ENCODE results near the gene PMM2.
"Not testable (repeated sequence)": the region's sequence is repeated elsewhere in the genome, so short reads cannot be mapped to it uniquely, and the experiment has no call there.

PMM2 gene

GRCh38 chr16:8782673-8783072, 15.0 kb upstream of the PMM2 start:
- no peak overlapping the region for H3K27ac ChIP-seq
- H3K9me3 ChIP-seq, result no peaks in the 10 kb centered on the region
- H3K4me3 ChIP-seq, result no peak overlapping the region
- H3K27me3 ChIP-seq, result no peaks in the 10 kb centered on the region
- intact Hi-C loops (cut with DNase I; ENCODE audit: low total_unique reads), result no loop called here
- DNase-seq, result no peak
- peaks cover 0 to 43% (median 0%) of the 10 kb centered on the region in 3 donors for H3K36me3 ChIP-seq
- TF ChIP-seq CTCF (IDR thresholded peaks at IDR 0.05), result no peak
- no peaks in the 10 kb centered on the region for H3K4me1 ChIP-seq

DNA sequence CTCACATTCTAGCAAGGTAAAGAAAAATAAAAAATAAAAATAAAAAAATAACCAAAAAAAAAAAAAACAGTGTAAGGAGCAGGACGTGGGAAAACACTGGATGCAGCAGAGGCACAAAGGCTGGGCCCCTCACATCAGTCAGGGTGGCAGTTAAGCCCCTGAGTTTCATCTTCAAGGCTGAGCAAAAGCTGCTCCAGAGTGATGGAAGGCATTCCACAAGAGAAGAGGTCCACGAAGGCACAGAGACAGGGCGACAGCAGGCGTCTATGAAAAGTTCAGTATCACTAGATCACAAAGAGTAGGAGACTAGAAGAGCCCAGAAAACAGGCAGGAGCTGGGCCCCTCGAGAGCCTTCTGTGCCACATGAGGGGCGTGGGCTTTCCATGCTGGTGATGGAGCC, 12.2 kb upstream of the PMM2 start:
- Histone ChIP-seq H3K4me3 (no peak overlapping the region), H3K4me1 (no peaks in the 10 kb centered on the region), H3K27ac (no peak overlapping the region), H3K36me3 (peaks cover 0 to 16% (median 0%) of the 10 kb centered on the region in 3 donors), H3K27me3 (no peaks in the 10 kb centered on the region), H3K9me3 (no peaks in the 10 kb centered on the region)
- intact Hi-C loops (cut with DNase I; ENCODE audit: low total_unique reads), result no loop called here
- TF ChIP-seq CTCF (IDR thresholded peaks at IDR 0.05), result no peak
- no peak for DNase-seq

DNA sequence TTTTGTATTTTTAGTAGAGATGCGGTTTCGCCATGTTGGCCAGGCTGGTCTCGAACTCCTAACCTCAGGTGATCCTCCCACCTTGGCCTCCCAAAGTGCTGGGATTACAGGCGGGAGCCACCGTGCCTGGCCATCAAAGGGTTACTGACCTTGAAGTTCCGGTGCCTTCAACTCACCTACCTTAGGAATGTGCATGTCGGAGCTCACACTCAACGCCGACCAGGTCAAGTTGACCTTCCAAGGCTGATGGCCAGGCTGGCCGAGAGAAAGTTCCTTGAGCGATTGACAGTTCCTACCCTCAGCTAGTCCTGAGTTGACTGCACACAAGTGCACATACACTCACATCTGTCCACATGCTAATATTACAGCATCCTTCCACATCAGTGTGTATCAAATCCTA, 11.3 kb upstream of the PMM2 start:
- H3K9me3 ChIP-seq; intact Hi-C loops (cut with DNase I; ENCODE audit: low total_unique reads); H3K27me3 ChIP-seq; H3K4me1 ChIP-seq; DNase-seq; H3K4me3 ChIP-seq; H3K27ac ChIP-seq: not testable (repeated sequence)
- H3K36me3 ChIP-seq, result peaks cover 0 to 15% (median 0%) of the 10 kb centered on the region in 3 donors

- Histone ChIP-seq H3K27me3 (no peaks in the 10 kb centered on the region), H3K4me1 (peaks cover 0 to 6% (median 0%) of the 10 kb centered on the region in 4 donors), H3K27ac (no peak overlapping the region), H3K4me3 (no peak overlapping the region), H3K9me3 (no peaks in the 10 kb centered on the region), H3K36me3 (no peaks in the 10 kb centered on the region)
- intact Hi-C loops (cut with DNase I; ENCODE audit: low total_unique reads), result no loop called here
- TF ChIP-seq CTCF (IDR thresholded peaks at IDR 0.05), result no peak
- no peak for DNase-seq
Measured at GRCh38 chr16:8788578-8789172, 9.0 kb upstream of the PMM2 start.

DNA sequence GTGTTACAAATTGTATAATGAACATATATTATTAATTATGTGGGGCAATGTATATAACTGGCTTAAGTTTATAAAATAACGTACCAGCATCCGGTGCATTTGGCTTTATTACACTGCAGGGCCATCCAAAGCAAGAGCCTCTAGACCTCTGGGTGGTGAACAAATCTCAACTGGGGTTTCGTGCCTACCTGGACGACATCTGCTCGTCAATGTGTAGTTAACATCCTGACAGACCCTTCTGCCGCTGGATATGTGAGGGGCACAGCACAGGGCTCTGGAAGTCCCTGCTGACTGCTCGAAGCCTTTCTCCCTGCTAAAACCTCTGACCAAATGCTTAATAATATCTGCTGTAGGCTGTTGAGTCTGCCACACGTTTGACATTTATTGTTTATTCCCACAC, 2.5 kb upstream of the PMM2 start:
- Histone ChIP-seq H3K4me1 (peaks cover 0 to 50% (median 24%) of the 10 kb centered on the region in 4 donors), H3K9me3 (no peaks in the 10 kb centered on the region), H3K27me3 (no peaks in the 10 kb centered on the region), H3K36me3 (peaks cover 0 to 4% (median 0%) of the 10 kb centered on the region in 3 donors), H3K4me3 (no peak overlapping the region), H3K27ac (no peak overlapping the region)
- TF ChIP-seq CTCF (IDR thresholded peaks at IDR 0.05), result no peak
- DNase-seq, result no peak
- intact Hi-C loops (cut with DNase I; ENCODE audit: low total_unique reads), result loop anchor here (5.0 to 10.0 kb wide), 2 partner anchors 72 to 120 kb away; partner anchors contain the start of genes ABAT and CARHSP1

GRCh38 chr16:8795818-8796217, 1.8 kb upstream of the PMM2 start:
- peaks cover 0 to 4% (median 0%) of the 10 kb centered on the region in 3 donors for H3K36me3 ChIP-seq
- H3K27ac ChIP-seq, result no peak overlapping the region
- DNase-seq, result no peak
- peaks cover 0 to 56% (median 27%) of the 10 kb centered on the region in 4 donors for H3K4me1 ChIP-seq
- H3K4me3 ChIP-seq, result no peak overlapping the region
- intact Hi-C loops (cut with DNase I; ENCODE audit: low total_unique reads), result loop anchor here (5.0 to 10.0 kb wide), 2 partner anchors 71 to 121 kb away; partner anchors contain the start of genes ABAT and CARHSP1
- TF ChIP-seq CTCF (IDR thresholded peaks at IDR 0.05), result no peak
- H3K9me3 ChIP-seq, result no peaks in the 10 kb centered on the region
- no peaks in the 10 kb centered on the region for H3K27me3 ChIP-seq
